NCI-H345 treated with DMSO at 0.1 percent for 48 hours (cell line): ENCODE results near the gene ATXN2.
A peak's percentile ranks its signal among the peaks of the same experiment; 100 is the strongest.
"Not testable (repeated sequence)": the region's sequence is repeated elsewhere in the genome, so short reads cannot be mapped to it uniquely, and the experiment has no call there.

Source experiments
- DNase-seq: peaks from one replicate; lab custom pipeline; 2025; ENCODE audit not compliant: unreplicated experiment; lab: John Stamatoyannopoulos, UW

Gene ATXN2

DNA sequence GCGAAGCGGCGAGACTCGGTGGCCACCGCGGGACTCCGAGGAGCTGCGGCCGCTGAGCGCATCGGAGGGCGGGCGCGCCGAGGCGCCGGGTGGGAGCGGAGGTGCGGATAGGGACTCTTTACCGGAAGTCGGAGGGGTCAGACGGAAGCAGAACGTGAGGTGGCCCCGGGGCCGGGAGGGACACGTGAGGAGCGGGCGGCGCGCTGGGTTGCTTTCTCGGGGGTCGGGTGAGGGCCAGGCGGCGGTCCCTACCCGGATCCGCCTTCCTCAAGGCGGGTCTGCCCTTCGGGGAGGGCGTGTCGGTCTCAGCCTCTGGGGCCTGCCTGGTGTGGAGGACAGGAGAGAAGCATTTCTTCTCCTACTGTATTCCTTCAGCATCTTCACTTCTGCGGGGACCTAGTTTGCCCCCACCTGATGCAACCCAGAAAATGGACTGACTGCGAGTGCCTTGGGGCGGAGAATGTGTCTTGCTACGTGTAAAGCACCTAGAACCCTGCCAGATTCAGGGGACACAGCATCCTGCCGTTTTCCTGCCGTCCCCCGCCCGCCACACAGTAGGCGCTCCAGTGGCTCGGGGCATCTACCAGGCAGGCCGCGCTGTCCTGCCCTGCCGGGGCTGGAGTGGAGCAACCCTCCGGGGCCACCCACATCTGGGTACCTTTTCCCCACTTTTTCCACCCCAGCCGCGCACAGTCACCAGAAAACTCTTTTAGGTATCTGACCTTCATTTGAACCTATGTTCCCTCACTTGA is 514 bp upstream of the ATXN2 start:
- DNase-seq = peak; percentile 64

DNA sequence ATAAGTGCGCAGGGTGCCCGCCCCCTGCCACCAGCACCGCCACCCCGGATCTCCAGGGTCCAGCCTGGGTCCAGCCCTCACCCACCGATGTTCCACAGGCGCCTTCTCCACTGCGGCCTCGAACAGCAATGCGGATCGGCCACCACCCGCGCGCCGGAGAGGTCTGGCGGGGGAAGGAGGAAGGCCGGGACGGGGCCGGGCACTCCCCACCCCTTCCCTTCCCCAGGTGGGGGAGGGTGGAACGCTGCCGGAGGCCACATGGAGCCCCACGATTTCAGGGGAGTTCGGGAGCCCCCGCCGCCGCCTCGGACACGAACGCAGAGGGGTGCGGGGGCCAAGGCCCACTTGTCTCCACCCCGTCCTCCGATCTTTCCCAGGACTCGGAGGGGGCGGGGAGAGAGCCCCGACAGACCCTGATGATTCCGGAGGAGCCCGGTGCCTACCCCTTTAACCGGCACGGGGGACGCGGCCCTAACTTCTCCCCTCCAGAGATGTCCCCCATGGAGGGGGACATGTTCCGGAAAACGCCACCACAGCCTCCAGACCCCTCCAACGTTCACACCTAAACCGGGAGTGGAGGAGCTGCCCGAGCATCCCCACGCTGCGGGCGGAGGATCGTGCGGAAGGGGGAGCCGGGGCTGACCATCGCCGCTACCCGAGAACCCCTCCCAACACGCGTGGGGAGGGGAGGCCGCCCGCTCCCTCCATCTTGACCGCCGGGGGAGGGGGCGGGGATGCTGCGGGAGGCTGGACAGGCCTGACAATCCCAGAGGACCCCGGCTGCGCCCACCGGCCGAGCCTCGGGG is 1.1 kb downstream of the ATXN2 start:
- no peak for DNase-seq

DNA sequence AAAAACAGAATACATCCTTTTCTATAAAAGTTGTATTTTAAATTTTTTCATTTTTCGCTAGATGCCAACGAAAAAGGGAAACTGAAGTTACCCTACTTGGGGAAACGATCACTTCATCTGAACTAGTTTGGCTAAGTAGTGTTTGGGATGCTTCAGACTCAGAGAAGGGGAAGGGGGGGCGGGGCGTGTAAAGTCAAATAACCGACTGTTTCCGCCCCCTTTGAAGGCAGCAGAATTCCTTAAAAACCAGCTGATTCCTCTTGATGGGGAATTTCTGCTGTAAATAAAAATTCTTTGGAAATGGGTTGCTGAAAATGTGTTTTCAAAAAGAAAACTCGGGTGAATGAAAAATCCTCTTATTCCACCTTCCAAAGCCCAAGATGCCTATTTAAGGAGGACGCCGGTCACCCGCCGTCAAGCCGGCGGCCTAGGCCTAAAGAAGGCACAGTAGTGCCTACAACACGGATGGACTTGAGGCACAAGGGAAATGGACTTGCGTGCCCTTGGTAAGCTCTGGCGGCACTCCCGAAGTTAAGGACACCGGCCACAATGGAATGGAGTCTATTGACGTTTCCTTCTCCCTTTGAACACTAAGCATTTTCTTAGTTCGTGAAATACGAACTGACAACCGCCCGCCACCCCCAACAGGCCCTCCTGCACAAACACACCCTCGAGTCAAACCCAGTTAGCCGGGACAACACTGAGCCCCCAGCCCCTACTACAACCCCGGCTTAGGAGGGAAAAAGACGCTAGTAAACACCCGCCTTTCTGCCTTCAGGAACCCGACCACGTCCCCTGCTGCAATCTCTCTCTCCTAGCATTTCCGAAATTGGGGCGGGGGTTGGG is 1.9 kb downstream of the ATXN2 start:
- no peak for DNase-seq

DNA sequence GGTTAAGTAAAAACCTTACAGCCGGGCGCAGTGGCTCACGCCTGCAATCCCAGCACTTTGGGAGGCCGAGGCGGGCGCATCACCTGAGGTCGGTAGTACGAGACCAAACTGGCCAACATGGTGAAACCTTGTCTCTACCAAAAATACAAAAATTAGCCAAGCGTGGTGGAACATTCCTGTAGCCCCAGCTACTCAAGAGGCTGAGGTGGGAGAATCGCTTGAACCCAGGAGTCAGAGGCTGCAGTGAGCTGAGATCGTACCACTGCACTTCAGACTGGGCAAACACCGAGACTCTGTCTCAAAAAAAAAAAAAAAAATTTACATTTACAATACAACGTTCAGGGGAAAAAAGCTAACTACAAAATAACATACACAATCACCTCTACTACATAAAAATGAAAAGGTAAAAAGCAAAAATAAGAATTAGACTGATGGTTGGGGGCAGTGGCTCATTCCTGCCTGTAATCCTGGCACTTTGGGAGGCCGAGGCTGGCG is 3.7 kb downstream of the ATXN2 start:
- DNase-seq = not testable (repeated sequence)

DNA sequence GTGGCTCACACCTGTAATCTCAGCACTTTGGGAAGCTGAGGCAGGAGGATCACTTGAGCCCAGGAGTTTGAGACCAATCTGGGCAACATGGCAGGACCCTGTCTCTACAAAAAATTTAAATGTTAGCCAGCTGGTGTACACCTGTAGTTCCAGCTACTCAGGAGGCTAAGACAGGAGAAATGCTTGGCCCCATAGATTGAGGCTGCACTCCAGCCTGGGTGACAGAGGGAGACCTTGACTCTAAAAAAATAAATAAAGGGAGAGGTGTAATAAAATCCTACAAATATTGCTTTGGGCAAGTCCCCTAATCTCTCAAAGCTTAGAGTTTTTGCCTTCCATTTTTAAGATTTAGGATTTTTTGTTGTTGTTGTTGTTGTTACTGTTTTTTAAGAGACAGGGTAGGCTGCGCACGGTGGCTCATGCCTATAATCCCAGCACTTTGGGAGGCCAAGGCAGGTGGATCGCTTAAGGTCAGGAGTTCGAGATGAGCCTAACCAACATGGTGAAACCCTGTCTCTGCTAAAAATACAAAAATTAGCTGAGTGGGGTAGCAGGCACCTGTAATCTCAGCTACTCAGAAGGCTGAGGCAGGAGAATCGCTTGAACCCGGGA is 7.6 kb downstream of the ATXN2 start:
- DNase-seq = not testable (repeated sequence)

DNA sequence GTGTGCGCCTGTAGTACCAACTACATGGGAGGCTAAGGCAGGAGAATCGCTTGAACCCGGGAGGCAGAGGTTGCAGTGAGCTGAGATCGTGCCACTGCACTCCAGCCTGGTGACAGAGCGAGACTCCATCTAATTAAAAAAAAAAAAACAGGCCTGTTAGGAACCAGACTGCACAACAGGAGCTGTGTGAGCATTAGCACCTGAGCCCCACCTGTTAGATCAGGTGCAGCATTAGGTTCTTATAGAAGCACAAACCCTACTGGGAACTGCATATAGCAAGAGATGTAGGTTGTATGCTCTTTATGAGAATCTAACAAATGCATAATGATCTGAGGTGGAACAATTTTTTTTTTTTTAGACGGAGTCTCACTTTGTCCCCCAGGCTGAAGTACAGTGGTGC is 8.6 kb downstream of the ATXN2 start:
- DNase-seq = no peak

DNA sequence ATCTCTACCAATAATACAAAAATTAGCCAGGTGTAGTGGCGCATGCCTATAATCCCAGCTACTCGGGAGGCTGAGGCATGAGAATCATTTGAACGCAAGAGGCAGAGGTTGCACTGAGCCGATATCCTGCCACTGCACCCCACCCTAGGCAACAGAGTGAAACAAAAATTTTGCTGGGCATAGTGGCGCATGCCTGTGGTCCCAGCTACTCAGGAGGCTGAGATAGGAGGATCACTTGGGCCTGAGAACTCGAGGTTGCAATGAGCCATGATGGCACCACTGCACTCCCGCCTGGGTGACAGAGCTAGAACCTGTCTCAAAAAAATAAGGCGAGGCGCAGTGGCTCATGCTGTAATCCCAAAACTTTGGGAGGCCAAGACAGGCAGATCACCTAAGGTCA is 9.5 kb downstream of the ATXN2 start:
- no peak for DNase-seq

DNA sequence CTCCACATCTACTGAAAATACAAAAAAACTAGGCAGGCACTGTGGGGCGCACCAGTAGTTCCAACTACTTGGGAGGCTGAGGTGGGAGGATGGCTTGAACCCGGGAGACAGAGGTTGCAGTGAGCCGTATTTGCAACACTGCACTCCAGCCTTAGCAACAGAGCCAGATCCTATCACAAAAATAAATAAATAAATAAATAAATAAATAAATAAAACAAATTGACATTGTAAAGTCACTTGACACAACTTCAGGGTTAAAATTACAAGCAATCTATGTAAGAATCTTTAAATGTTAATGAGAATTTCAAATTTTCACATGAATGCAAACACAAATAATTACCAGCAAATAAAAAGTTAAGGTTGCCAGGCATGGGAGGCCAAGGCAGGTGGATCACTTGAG is 11.1 kb downstream of the ATXN2 start:
- no peak for DNase-seq

DNA sequence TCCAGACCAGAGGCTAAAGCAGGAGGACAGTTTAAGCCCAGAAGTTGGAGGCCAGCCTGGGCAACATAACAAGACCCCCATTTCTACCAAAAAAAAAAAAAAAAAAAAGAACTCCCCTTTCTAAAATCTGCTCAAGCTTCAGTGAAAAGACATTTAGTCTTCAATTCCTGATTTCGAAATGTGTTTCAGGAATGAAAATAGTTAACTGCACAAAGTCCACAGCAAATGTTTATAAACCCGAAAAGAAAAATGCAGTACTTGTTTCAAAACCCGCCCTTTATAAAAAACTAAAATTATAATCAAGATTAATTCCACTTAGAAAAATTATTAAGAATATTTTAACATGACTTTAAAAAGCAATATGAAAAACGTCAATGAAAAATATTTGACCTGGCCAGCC is 12.1 kb downstream of the ATXN2 start:
- no peak for DNase-seq

DNA sequence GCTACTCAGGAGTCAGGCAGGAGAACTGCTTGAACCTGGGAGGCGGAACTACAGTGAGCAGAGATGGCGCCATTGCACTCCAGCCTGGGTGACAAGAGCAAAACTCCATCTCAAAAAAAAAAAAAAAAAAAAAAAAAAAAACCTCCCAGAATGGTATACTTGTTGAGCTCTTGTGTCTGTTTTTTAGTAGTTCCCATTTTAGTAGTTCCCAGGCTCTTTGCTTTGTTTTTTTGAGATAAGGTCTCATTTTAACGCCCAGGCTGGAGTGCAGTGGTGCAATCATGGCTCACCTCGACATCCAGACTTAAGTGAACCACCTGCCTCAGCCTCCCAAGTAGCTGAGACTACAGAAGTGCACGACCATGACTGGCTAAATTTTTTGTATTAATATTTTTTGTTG is 13.4 kb downstream of the ATXN2 start:
- DNase-seq = no peak

DNA sequence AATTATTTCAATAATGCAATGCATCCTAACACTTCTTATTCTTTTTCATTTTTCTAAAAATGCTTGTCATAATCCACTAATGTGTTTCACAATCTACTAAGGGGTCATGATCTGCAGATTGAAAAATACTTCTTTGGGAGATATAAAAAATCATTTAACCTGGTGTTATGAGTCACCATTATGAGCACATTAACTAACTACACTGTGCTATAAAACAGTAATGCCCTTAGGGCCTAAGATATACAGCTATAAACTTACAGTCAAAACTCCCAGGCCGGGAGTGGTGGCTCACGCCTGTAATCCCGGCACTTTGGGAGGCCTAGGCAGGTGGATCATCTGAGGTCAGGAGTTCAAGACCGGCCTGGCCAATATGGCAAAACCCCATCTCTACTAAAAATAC is 14.2 kb downstream of the ATXN2 start:
- DNase-seq = no peak

DNA sequence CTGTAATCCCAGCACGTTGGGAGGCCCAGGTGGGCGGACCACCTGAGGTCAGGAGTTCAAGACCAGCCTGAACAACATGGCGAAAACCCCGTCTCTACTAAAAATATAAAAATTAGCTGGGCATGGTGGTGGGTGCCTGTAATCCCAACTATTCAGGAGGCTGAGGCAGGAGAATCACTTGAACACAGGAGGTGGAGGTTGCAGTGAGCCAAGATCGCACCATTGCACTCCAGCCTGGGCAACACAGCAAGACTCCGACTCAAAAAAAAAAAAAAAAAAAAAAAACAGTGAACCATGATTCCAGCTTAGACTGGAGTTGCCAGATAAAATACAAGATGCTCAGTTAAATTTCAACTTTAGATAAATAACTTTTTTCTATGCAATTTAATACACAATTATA is 15.6 kb downstream of the ATXN2 start:
- DNase-seq = not testable (repeated sequence)

DNA sequence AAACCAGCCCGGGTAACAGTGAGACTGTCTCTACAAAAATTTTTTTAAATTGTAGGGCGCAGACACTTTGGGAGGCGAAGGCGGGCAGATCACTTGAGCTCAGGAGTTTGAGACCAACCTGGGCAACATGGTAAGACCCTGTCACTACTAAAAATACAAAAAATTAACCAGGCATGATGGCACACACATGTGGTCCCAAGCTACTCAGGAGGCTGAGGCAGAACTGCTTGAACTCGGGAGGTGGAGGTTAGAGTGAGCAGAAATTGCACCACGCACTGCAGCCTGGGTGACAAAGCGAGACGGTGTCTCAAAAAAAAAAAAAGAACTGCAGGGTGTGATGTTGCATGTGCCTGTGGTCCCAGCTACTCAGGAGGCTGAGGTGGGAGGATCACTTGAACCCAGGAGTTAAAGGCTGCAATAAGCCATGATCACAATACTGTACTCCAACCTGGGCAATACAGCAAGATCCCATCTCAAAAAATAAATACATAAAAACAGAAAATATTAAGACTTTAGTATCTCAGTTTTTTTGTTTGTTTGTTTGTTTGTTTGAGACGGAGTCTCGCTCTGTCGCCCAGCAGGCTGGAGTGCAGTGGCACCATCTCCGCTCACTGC is 16.9 kb downstream of the ATXN2 start:
- DNase-seq = no peak

DNA sequence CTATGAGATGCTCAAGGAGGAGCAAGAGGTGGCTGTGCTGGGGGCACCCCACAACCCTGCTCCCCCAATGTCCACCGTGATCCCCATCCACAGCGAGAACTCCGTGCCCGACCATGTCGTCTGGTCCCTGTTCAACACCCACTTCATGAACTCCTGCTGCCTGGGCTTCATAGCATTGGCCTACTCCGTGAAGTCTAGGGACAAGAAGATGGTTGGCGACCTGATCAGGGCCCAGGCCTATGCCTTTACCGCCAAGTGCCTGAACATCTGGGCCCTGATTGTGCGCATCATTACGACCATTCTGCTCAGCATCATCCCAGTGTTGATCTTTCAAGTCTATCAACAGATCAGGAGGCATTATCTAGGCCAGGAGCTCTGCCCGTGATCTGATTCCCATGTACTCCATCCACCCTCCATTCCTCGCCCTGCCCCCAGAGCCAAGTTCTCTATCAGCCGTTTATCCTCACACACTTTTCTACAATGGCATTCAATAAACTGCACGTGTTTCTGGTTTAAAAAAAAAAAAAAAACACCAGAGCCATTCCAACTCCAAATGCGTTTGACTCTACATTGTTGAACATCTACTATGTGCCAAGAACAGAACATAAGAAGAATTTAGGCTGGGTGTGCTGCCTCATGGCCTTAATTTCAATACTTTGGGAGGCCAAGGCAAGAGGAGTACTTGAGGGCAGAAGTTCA is 17.5 kb downstream of the ATXN2 start:
- no peak for DNase-seq

DNA sequence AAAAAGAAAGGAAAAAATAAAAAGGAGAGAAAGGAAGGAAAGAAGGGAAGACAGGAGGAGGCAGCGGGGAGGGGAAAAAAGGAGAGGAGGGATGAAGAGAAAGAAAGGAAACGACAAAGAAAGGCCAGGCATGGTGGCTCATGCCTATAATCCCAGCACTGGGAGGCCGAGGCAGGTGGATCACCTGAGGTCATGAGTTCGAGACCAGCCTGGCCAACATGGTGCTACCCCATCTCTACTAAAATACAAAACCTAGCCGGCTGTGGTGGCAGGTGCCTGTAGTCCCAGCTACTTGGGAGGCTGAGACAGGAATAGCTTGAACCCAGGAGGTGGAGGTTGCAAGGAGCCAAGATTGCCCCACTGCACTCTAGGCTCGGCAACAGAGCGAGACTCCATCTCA is 18.4 kb downstream of the ATXN2 start:
- no peak for DNase-seq

DNA sequence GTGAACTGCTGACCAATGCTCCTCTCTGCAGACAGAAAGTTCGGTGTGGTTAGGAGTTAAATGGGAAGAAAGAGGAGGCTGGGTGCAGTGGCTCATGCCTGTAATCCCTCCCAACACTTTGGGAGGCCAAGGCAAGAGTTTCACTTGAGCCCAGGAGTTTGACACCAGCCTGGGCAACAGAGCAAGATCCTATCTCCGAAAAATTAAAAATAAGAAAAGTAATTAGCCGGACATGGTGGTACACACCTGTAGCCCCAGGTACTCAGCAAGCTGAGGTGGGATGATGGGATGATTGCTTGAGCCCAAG is 19.0 kb downstream of the ATXN2 start:
- no peak for DNase-seq

DNA sequence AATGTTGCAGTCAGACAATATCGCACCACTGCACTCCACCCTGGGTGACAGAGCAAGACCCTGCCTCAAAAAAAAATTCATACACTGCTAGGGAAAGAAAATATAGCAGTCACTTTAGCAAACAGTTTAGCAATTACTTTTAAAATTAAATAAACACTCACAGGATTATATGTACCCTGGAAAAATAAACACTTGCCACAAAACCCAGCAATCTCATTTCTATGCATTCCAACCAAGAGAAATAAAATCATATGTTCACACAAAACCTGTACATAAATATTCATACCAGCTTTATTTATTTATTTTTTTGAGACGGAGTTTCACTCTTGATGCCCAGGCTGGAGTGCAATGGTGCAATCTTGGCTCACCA is 20.2 kb downstream of the ATXN2 start:
- no peak for DNase-seq

DNA sequence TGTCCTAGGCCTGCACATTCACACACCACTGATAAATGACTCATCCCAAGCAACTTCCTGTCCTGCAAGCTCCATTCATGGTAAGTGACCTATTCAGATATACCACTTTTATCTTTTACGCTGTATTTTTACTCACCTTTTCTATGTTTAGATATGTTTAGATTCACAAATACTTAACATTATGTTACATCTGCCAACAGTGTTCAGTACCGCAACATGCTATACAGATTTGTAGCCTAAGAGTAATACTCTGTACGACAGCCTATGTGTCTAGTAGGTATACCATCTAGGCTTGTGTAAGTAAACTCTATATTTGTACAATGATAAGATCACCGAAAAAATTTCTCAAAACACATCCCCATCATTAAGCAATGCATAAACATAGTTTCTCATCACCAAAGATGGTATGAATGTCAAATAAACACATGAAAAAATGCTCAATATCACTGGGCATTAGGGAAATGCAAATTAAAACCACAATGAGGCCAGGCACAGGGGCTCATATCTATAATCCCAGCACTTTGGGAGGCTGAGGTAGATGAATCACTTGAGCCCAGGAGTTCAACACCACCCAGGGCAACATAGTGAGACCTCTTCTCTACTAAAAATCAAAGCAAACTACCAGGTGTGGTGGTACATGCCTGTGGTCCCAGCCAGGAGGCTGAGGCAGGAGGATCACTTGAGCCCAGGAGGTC is 20.7 kb downstream of the ATXN2 start:
- DNase-seq = no peak

DNA sequence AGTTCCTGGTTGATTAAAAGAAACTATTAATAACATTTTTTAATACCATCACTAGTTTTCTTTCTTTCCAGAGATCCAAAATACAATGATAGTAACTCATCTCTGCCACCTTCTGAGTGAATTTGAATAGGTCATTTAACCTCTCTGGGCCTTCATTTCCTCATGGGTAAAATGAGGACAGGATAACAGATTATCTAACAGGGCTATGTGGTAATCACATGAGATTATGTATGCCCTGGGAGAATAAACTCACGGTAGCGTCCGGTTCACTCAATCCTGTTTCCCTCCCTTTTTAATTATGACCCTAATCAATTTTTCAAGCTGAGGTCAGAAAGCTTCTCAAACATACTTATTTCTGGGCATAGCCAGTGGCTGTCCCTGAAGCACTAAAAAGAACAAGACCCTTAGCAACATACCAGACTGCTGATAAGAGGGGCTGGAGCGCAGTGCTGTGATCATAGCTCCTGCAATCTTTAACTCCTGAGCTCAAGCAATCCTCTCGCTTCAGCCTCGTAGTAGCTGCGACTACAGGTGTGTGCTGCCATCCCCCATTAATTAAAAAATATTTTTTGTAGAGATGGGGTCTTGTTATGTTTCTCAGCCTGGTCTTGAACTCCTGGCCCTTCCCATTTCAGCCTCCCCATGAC is 24.2 kb downstream of the ATXN2 start:
- DNase-seq = no peak
